Endodermal cell (in vitro differentiated cells): Measurements from ENCODE around the gene MAML1. TPM values are rescaled to one million over a fixed set of nuclear protein-coding genes. Genes with fewer than 3 reads are reported as not detected.

Experiments used
- DNase-seq: peaks from one replicate; pipeline ENCODE4 v3.0.0-alpha.2; 2017
- H3K27ac ChIP-seq: 2 replicates; pipeline ENCODE4 v1.5.1; 2013; ENCODE audit warnings: mild to moderate bottlenecking, low read depth, low read length, moderate library complexity
- H3K27me3 ChIP-seq: 2 replicates; pipeline ENCODE4 v1.6.1; 2013; ENCODE audit warnings: mild to moderate bottlenecking, low read length, moderate library complexity; ENCODE audit not compliant: insufficient read depth, control insufficient read depth, poor library complexity, severe bottlenecking
- H3K36me3 ChIP-seq: 2 replicates; pipeline ENCODE4 v1.7.0; 2013; ENCODE audit warnings: mild to moderate bottlenecking, low read length, moderate library complexity; ENCODE audit not compliant: control insufficient read depth, insufficient read depth
- H3K4me1 ChIP-seq: one replicate; pipeline ENCODE4 v1.7.0; 2013; ENCODE audit warnings: low read length; ENCODE audit not compliant: control insufficient read depth, insufficient read depth
- H3K4me3 ChIP-seq: 2 replicates; pipeline ENCODE4 v1.5.1; 2013; ENCODE audit warnings: mild to moderate bottlenecking, low read length, moderate library complexity
- H3K9ac ChIP-seq: 2 replicates; pipeline ENCODE4 v1.6.1; 2013; ENCODE audit warnings: mild to moderate bottlenecking, low read length, moderate library complexity; ENCODE audit not compliant: poor library complexity, severe bottlenecking; ENCODE audit errors: extremely low read depth
- H3K9me3 ChIP-seq: 2 replicates; pipeline ENCODE4 v1.6.1; 2013; ENCODE audit warnings: mild to moderate bottlenecking, low read length, moderate library complexity; ENCODE audit not compliant: control insufficient read depth
- H3K27ac Mint-ChIP-seq: 2 replicates; pipeline ENCODE4 v1.8.0; 2020; ENCODE audit warnings: mixed read lengths
- H3K27me3 Mint-ChIP-seq: 2 replicates; pipeline ENCODE4 v1.8.0; 2021; ENCODE audit warnings: mild to moderate bottlenecking, mixed read lengths; ENCODE audit not compliant: insufficient read depth
- H3K36me3 Mint-ChIP-seq: 2 replicates; pipeline ENCODE4 v1.8.0; 2020; ENCODE audit warnings: low read depth, mixed read lengths
- H3K4me1 Mint-ChIP-seq: 2 replicates; pipeline ENCODE4 v1.8.0; 2020; ENCODE audit warnings: mixed read lengths
- H3K4me3 Mint-ChIP-seq: 2 replicates; pipeline ENCODE4 v1.8.0; 2020; ENCODE audit warnings: mild to moderate bottlenecking, moderate library complexity, mixed read lengths
- H3K9me3 Mint-ChIP-seq: 2 replicates; pipeline ENCODE4 v1.8.0; 2020; ENCODE audit warnings: mild to moderate bottlenecking, mixed read lengths
- WGBS, 2 experiments: methylation state at CpG; one replicate each; pipeline versions ENCODE4 v1.1.5 to v1.1.7; 2013; ENCODE audit warnings: missing lambda C conversion rate in 2 of 2, mixed read lengths in 1 of 2; ENCODE audit not compliant: insufficient coverage in 1 of 2, insufficient read length in 1 of 2; 5-methylcytosine and 5-hydroxymethylcytosine counted together
- total RNA-seq, 2 donors: library from RNA; stranded (reverse); fragmentation: NEBNext Ultra II Directional in 1 of 2; extraction: Animal tissue kit (Norgen Biotek cat#: 25700) in 1 of 2; gene quantifications; 2 replicates in 1 of 2; 3 replicates in 1 of 2; pipeline ENCODE4 v1.2.1, GENCODE V29; 2021
- TF ChIP-seq, protein P1 (sequence below): fragments of 200-600 bp; sonication (generic); conservative IDR thresholded peaks from 2 replicates; pipeline ENCODE4 v1.5.0; 2021; ENCODE audit warnings: antibody characterized with exemption, mild to moderate bottlenecking

MAML1 gene
- total RNA-seq, 2 donors from 2014 or later = 38.9 to 41.4 TPM

- 96 to 98% methylated on average over 4 to 5 of the region's 5 CpGs for WGBS, 2 experiments
- Histone ChIP-seq H3K36me3 (peaks cover 42% of the 10 kb centered on the region), H3K9ac (no peak overlapping the region), H3K27me3 (no peaks in the 10 kb centered on the region), H3K9me3 (no peaks in the 10 kb centered on the region), H3K4me1 (no peaks in the 10 kb centered on the region), H3K27ac (no peak overlapping the region), H3K4me3 (no peak overlapping the region)
- Mint-ChIP-seq H3K9me3 (no peaks in the 10 kb centered on the region), H3K36me3 (peaks cover 51% of the 10 kb centered on the region), H3K4me3 (no peak overlapping the region), H3K4me1 (no peaks in the 10 kb centered on the region), H3K27ac (no peak overlapping the region), H3K27me3 (no peaks in the 10 kb centered on the region)
- TF ChIP-seq, protein P1, sequence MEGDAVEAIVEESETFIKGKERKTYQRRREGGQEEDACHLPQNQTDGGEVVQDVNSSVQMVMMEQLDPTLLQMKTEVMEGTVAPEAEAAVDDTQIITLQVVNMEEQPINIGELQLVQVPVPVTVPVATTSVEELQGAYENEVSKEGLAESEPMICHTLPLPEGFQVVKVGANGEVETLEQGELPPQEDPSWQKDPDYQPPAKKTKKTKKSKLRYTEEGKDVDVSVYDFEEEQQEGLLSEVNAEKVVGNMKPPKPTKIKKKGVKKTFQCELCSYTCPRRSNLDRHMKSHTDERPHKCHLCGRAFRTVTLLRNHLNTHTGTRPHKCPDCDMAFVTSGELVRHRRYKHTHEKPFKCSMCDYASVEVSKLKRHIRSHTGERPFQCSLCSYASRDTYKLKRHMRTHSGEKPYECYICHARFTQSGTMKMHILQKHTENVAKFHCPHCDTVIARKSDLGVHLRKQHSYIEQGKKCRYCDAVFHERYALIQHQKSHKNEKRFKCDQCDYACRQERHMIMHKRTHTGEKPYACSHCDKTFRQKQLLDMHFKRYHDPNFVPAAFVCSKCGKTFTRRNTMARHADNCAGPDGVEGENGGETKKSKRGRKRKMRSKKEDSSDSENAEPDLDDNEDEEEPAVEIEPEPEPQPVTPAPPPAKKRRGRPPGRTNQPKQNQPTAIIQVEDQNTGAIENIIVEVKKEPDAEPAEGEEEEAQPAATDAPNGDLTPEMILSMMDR = no peak
- DNase-seq = no peak
Observed at GRCh38 chr5:179778591-179778990, 46.0 kb downstream of the MAML1 start.

DNA sequence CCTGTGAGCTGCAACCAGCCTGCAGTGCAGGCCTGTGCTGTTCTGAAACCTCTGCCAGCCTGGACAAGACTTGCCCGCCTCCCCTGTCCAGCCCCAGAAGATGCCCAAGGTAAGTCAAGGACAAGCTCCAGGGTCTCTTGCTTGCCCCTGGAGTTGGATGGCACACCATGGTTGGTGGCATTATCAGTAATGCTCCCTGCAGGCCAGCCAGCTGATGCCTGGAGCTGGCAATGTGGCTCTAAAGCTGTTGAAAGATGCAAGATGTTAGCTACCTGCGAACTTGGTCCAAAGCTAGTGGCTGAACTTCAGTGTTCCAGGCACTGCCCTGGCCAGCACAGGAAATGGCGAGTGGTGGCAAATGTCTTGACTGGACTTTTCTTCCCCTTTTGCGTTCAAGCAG is 47.2 kb downstream of the MAML1 start:
- H3K9ac ChIP-seq = no peak overlapping the region
- no peak overlapping the region for H3K27ac ChIP-seq
- H3K4me1 ChIP-seq = no peaks in the 10 kb centered on the region
- H3K27me3 ChIP-seq = no peaks in the 10 kb centered on the region
- H3K9me3 ChIP-seq = no peaks in the 10 kb centered on the region
- TF ChIP-seq, protein P1 = no peak
- peaks cover 31% of the 10 kb centered on the region for H3K36me3 ChIP-seq
- H3K36me3 Mint-ChIP-seq = peaks cover 43% of the 10 kb centered on the region
- no peak overlapping the region for H3K4me3 Mint-ChIP-seq
- H3K27me3 Mint-ChIP-seq = no peaks in the 10 kb centered on the region
- H3K27ac Mint-ChIP-seq = no peak overlapping the region
- H3K4me1 Mint-ChIP-seq = no peaks in the 10 kb centered on the region
- DNase-seq = no peak
- 94 to 100% methylated on average over 3 to 4 of the region's 4 CpGs for WGBS, 2 experiments
- H3K4me3 ChIP-seq = no peak overlapping the region
- H3K9me3 Mint-ChIP-seq = no peaks in the 10 kb centered on the region

DNA sequence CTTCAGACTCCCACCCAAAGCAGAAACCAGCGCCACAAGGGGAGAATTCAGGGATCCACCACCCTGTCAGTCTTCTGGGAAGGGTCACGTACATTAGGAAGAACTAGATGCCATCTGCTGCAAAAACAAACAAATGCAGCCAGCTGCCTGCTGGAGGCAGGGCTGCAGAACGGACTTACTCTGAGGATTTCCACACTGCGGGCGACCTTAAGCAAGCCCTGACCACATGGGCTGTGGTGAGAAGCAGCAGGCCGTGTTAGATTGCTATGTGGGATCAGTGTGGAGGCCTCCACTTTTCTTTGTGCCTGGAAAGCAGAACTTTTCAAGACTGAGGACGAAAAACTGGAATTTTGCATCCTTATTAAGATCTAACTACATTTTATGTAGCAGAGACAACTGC is 47.7 kb downstream of the MAML1 start:
- H3K4me3 Mint-ChIP-seq = no peak overlapping the region
- no peaks in the 10 kb centered on the region for H3K4me1 ChIP-seq

More for the DNA sequence above, 47.7 kb downstream of the MAML1 start:
- 90 to 97% methylated on average over 7 of the region's 7 CpGs for WGBS, 2 experiments
- H3K36me3 Mint-ChIP-seq = peaks cover 41% of the 10 kb centered on the region
- H3K4me3 ChIP-seq = no peak overlapping the region
- H3K27me3 Mint-ChIP-seq = no peaks in the 10 kb centered on the region
- peaks cover 26% of the 10 kb centered on the region for H3K36me3 ChIP-seq
- no peaks in the 10 kb centered on the region for H3K27me3 ChIP-seq
- no peaks in the 10 kb centered on the region for H3K4me1 Mint-ChIP-seq
- no peak for DNase-seq
- H3K9me3 ChIP-seq = no peaks in the 10 kb centered on the region
- TF ChIP-seq, protein P1 = no peak
- no peak overlapping the region for H3K27ac Mint-ChIP-seq
- H3K9ac ChIP-seq = no peak overlapping the region
- H3K27ac ChIP-seq = no peak overlapping the region
- no peaks in the 10 kb centered on the region for H3K9me3 Mint-ChIP-seq
